Stimulated activated naive CD4-positive, alpha-beta T cell treated with Interleukin-2 at 50 U/mL for 16 hours (primary cell): ENCODE results near the gene ACTR1B.
A peak's percentile ranks its signal among the peaks of the same experiment; 100 is the strongest.
"Not testable (repeated sequence)": the region's sequence is repeated elsewhere in the genome, so short reads cannot be mapped to it uniquely, and the experiment has no call there.

Experiments used
- DNase-seq: peaks from one replicate; lab custom pipeline; 2025; lab: John Stamatoyannopoulos, UW

The ACTR1B gene

DNA sequence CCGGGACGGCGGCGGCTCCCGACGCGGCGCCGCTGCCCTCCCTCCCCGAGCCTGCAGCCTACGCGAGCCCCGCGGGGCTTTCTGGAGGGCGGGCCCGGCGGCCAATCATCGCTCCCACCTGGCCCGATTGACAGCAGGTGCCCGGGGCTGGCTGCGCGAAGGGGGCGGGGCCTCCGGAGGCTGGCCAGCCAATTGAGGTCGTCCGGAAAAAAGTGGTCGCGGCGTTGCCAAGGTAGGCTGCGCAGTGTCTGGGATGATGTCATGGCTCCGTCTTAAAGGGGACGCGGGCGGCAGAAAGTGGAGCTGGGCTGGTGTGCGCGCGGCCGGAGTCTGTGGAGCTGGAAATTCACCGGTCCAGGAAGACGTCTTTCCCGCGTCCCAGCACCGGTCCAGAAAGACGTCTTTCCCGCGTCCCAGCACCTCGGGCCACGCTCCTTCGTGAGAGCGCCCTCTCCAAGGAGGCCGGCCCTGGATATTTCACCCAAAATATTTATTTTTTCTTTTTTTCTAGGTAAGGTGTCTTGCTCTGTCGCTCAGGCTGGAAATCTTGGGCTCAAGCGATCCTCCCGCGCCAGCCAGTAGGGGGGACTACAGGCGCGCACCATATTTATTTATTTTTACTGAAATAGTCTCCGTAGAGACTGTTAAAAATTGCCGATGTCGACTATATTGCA, at the start of gene ACTR1B:
ACTR1B (minus strand) TSS at position 83 of the 674 bp plus-strand sequence. CDS start 154 bp downstream, outside the sequence.
- peak; percentile 97 for DNase-seq

DNA sequence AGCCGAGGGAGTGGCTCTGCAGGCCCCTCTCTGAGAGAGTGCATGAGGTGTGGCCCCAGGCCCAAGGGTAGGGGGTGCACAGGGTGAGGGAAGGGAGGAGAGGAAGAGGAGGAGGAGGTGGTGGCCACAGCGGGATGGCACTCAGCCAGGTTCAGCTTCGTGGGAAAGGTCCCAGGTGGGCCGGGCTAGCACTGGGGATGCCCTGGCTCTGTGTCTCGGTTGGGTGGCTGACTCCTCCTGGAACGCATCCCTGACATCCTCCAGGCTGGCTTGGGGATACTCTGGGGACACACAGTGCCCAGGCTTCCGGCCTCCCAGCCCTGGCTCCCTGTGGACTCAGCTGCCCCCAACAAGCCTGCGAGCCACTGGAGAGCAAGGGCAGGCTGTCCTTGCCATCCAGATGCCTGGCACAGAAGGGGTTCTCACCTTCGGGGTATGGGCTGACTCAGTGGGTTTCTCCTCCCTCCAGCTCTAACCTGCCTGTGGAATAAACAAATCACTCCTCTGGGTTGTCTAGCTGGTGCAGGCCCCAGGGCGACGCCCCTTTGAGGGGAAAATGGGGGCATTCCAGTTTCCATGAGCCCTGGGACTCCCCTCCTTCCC, 49.0 kb upstream of the ACTR1B start:
- peak; percentile 51 for DNase-seq

DNA sequence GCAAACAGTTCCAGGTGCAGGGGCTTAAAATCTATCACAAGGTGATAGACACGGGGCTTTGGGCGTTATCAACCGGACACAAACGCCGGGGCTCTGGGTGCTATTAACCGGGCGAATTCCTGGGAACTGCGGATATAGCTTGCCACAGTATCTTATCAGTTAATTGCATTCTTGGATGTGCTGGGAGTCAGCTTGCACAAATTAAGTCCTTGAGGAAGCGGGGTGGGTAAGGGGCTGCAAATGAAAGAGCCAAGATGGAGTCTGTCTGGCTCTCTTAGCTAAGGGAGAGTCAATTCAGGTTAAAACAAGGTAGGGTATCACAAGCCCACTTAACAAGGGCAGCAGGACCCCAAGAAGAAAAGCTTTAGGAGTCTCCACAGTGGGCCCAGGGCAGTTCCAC, 48.3 kb upstream of the ACTR1B start:
- not testable (repeated sequence) for DNase-seq

DNA sequence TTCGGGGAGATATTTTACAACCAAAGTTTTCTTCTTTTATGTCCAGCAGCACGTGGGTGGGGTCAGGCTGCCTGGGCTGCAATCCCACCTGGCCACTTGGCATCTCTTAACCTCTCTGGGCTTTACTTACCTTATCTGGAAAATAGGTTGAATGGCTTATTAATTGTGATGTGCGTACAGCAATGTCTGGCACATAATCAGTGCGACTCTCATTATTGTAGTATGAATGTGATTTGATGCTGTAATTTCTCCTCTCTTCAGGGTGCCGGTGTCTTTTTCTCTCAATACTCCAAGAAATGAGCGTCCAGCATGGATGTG, 47.5 kb upstream of the ACTR1B start:
- DNase-seq, result no peak

DNA sequence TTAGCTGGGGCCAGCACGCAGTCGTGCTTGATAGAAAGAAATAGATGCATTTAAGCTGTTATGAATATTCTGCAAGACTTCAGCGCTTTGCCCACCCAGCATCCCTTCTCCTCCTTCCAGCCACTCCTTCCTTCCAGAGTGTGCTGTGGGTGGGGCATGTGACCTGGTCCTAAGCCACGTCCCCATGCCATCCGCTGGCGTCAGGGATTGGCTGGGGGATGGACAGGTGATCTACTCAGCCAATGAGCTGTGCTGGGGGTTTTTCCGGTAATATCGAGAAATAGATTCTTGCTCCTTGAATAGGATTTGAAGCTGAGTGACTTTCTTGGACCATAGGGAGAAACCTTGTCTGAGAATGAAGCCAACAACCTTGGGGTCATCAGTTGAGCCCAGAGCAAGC, 44.8 kb upstream of the ACTR1B start:
- DNase-seq, result no peak

DNA sequence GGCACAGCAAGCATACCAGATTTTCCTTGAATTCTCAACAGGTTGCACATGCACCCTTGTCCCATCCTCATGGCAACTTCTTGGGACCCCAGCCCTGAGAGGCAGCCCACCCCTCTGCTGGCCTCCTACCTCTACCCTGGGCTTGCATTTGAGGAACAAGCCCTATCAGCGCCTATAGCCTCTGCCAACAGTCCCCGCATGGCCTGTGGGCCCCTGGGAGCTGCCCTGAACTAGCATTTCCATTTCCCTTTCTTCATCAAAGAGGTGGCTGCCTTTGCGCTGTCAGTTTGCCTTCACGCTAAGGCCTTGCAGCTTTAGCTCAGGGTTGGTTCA, 44.2 kb upstream of the ACTR1B start:
- DNase-seq, result no peak

DNA sequence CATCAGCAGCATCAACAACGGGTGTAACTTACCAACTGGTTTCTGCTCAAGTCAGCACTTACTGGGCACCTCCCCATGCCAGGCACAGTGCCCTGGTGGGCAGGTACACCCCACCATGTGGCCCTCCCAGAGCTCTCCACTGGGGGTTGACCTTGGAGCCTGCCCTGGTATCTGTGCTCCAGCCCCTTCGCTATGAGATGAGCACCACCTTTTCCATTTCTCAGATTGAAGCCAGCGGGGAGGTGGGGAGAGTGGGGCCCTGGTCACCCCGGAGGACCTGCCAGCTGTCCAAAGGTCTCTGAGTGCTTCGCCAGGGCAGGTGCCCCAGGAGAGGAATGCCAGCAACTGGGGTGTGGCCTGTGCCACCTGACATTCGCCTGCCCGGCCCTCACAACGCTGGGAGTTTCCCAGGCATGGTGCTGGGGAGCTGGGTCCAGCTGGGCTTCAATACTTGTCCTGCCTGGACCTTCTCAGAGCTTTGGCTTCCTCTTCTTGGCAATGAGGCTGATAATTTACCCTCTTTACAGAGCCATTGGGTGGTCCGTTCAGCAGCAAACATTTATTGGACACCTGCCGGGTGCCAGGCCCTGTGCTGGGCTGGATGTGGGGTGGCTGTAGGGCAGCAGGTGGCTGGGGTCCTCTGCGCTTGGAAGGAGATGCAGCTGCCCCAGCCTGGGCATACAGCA, 43.7 kb upstream of the ACTR1B start:
- DNase-seq, result no peak

DNA sequence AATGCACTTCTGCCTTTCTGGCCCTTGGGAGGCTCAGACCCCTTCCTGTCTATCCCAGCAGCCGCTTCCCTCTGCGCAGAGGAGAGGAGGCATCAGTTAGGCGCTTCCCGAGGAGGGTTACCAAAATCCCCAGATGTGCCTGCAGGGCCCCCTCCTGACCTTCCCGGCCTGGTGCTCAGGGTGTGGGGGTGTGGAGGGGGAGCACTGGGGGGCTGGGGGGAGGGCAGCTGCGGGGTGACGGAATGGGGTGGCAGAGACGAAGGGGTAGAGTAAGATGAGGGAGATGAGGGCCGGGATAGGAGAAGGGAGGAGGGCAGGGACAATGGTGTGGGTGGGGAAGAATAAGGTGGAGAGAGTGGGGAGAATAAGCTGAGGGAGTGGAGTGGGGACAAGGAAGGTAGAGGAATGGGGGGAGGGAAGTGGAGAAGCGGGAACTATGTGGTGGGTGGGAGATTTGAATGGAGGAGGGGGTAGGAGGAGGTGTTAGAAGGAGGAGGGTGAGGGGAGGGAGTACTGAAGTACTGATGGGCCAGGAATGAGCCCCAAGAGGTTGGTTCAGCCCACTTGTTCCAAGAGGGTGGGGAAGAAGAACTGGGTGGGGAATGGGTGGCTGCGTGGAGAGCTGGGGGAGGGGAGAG, 43.0 kb upstream of the ACTR1B start:
- DNase-seq, result no peak

DNA sequence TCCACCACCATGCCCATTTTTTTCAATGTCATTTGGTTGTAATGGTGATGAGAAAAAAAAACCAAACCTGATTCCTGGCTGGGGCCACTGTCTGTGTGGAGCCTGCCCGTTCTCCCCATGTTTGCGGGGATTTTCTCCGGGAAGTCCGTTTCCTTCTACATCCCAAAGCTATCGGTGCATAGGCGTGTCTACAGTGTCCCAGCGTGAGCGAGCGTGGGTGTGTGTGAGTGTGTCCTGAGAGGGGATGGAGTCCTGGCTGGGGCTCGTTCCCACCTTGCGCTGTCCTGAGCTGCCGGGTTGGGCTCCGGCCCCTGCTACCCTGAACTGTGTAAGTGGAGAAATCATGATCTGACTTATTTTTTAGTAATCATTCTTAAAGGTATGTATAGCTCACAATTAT, 42.3 kb upstream of the ACTR1B start:
- DNase-seq, result no peak

DNA sequence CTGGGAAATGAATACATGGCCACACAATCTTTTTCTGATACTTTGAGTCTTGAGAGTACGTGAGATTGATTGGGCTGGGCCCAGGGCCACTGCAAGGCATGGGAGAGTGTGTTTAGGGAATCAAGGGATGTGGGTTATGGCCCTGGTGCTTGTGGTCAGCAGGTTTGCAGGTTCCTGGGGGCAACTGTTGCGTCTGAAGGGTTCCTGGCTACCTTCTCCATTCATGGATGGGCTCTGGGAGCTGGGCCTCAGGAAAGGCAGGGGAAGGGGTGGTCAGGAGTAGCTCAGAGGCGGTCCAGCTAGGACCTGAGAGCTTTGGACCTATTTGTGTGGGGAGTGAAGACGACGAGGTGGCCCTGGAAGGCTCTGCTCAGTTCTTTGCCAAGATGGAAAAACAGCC, 41.1 kb upstream of the ACTR1B start:
- no peak for DNase-seq

DNA sequence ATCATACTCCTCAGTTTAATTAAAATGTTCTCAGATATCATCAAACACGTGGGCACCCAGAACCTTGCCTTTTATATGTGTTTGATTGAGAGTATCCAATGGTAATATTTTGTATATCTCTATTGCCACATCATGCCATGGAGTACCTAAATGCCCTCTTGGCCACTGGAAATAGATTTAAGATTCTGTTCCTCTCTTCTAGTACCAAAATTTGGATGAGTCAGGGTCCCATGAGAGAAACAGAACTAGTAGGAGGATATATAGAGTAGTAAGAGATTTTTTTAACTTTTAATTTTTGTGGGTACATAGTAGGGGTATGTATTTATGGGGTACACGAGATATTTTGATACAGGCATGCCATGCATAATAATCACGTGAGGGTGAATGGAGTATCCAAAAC, 39.9 kb upstream of the ACTR1B start:
- no peak for DNase-seq

DNA sequence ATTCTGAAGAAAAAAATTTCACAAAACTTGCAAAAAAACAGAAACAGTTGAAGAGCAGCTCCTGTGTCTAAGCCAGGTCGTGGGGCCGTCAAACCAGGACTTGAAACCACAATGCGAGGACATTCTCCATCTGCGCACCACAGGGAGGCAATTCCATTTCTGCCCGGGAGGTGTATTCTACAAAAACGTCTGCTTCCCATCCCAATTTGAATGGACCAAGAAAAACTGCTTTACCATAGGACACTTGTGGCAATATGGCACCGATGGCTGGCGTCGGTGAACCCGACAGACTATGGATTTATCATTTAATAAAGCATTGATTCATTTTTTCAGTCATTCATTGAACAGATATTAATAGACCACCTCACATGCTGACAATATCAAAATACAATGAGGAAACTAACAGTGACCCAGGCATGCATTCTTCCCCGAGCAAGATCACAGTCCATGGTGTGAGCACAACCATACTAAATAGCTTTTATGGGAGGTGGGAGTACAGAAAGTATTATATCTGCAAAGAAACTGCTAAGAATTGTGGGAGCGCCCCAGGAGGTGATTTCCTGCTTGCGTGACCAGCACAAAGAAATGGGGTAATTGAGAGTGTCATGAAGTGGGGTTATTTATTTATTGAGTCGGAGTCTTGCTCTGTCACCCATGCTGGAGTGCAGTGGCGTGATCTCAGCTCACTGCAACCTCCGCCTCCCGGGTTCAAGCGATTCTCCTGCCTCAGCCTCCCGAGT, 39.1 kb upstream of the ACTR1B start:
- no peak for DNase-seq

DNA sequence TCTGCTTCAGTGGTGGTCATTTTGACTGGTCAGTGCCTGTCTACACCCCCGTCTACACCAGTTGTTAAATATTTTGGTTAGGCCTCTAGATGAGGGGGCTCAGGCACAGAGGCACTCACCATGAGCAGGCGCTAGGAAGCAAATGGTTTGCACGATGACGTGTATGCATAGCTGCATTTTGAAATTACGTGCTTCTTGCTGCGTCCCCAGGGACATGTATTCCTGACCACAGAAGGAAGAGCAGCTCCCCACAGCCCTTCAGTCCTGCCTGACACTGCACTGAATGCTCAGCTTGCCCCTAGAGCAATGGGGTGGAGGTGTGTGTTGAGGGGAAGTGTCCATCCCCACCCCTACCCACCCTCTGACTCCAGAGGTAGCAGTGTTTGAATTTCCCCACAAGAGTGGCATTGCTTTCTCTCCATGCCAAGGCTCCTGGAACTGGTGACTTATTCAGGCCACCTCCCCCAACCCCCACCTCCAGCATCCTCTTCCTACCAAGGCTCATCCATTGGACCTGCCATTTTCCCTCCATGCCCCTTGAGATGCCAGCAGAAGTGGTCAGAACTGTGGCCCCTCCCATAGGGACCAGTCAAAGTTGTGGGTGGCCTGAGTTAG, 38.1 kb upstream of the ACTR1B start:
- no peak for DNase-seq

DNA sequence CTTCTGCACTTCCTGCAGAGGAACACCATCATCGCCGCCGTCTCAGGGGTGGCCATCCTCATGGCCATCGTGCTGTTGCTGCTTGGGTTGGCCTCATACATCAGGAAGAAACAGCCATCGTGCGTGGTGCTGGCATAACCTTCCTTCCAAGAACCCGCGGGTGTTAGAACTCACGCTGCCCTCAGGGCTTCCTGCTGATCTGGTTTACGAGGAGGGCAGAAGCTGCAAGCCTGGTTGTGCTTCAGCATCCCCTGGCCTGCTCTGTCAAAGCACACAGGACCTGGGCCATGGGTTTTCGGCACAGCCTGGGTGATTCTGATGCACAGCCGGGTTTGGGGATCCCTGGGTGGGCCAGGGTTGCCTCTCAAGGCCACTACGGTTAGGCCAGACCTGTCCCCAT, 37.3 kb upstream of the ACTR1B start:
- no peak for DNase-seq

DNA sequence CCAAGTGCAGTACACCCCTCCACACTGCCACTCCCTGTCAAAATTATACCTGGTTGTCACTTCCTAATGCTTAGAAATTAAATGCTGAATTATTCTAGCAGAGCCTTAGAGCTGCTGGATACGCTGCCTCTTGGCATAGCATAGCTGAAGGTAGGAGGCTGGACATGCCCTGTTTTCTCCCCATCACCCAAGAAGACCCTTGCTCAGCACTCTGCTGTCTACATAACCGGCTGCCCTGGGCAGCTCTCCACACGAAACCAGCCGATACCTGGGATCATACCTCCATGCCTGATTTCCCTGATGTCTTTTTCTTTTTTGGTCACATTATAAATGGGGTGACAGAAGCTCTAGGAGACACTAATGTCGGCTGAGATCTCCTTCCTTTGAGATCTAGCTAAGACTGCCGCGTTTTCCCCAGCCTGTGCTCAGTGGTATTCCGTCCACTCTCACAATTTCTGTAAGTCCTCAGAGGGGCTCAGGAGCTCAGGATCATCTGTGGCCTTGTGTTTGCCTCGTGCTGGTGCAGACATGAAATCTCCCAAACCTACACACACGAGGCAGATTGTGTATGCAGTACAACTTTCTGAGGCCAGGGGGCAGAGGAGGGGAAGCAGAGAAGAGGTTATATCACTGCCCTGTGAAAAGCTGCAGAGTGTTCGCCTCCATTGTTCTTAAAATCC, 36.1 kb upstream of the ACTR1B start:
- peak; percentile 51 for DNase-seq

DNA sequence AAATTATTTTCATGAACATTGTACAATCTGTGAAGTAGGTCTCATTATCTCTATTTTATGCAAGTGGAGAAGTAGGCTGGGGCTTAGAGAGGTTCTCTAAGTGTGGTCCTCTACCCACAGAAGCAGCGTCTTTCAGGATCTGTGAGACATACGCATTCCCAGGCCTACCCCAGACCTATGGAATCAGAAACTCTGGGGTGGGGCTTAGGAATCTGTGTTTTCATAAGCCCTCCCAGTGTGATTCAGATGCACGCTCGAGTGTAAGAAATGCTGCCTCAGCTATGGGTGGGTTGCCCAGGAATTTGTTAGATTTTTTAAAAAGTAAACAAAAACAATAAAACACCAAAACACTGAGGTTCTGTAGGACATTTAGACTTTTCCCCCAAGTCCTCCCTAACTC, 34.7 kb upstream of the ACTR1B start:
- no peak for DNase-seq

DNA sequence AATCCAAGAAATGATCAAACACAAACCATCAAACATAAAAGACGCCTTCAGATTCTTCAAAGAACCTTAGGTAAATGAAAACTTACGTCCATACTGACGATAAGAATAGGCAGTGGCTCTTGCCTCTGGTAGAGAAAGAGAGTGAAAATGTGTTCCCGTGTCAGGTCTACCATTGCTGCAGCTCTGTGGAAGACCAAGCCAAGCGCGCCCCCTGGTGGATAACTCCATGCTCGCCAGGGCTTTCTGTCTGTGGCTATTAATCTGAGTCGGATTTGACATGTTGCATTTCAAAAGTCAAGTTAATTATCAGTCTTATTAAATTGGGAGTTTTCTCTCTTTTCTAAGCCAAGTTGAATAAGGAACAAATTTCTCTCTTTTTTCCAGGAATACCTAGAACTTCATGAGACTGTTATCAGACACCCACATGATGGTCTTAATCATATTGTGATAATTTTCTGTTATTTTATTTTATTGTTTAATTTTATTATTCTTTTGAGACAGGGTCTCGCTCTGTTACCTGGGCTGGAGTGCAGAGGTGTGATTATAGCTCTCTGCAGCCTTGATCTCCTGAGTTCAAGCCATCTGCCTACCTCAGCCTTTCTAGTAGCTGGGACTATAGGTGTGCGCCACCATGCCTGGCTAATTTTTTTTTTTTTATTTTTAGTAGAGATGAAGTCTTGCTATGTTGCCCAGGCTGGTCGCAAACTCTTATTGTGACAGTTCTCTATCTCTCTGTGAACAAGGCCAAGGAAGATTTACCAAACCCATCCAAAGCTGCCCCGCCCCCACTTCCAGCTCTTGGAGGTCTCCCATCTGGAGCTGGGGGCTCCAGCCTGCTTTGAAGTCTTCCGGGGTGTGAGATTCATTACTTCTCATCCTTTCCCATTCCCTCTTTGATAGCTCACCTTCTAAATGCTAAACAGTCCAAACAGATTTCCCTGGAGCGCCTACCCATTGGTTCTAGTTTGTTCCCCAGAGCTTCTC, 33.7 kb upstream of the ACTR1B start:
- DNase-seq, result peak; percentile 87

DNA sequence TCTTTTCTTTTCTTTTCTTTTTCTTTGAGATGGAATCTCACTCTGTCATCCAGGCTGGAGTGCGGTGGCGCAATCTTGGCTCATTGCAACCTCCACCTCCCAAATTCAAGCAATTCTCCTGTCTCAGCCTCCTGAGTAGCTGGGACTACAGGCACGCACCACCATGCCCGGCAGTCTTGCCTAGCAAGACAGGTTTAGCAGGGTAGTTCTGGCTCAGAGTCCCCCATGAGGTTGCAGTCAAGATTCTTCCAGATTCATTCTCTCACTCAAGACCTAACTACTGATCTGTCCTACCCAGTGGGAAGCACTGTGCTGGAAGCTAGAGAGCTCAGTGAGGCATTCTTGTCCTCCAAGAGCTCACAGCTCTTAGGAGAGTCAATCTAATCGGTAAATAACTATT, 31.9 kb upstream of the ACTR1B start:
- DNase-seq, result no peak

DNA sequence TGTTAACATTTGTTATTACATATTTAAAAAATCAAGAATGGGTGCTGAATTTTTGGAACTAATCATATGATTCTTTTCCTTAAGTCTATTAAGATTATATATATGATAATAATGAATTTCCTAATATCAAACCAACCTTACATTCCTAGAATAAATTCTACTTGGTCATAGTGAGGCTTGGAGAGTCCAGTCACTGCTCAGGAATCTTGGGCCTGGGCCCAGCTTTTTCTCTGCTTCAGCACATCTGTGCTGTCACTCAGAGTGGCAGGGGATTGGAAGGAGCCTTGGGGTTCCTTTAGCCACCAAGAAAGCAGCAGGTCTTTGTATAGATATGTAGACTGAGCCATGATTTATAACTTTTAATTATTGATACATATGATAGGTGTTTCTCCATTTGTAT, 29.6 kb upstream of the ACTR1B start:
- no peak for DNase-seq

DNA sequence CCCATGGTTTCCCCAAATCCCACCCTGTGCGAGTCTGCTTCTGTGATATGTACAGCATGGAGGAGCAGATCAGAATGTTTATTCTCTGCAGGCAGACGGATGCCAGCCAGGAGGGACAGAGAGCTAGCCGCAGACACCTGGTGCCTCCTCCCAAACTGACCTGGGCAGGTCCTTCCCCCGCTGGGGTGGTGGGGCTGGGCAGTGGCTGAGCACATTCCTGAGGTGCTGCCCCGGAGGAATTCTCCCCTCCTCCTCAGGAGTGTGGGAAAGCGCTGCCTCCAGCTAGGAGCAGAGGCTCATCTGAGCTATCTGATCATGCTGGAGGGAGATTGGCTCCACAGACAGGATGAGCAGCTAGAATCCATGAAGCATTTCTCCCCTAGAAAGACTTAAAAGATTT, 27.3 kb upstream of the ACTR1B start:
- no peak for DNase-seq
